Measurements from ENCODE around the gene PDZRN3.

DNA sequence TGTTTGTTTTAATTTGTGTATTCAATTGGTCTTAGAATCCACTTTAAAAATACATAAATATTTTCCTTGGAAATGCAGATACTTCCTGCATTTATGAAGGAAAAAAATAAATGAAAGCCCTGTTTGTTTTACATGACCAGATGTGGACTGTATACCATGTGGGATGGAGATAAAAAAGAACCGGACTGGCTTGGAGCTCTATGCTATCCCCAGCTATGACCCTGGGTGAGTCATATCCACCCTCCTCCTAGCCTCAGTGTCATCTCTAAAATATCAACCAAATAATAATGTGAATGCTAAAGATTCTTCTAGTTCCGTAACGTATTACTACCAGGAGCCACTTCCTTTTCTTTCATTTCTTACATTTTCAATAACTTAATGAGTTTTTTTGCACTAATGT is 44.5 kb upstream of the PDZRN3 start:
- TF ChIP-seq, protein P1, sequence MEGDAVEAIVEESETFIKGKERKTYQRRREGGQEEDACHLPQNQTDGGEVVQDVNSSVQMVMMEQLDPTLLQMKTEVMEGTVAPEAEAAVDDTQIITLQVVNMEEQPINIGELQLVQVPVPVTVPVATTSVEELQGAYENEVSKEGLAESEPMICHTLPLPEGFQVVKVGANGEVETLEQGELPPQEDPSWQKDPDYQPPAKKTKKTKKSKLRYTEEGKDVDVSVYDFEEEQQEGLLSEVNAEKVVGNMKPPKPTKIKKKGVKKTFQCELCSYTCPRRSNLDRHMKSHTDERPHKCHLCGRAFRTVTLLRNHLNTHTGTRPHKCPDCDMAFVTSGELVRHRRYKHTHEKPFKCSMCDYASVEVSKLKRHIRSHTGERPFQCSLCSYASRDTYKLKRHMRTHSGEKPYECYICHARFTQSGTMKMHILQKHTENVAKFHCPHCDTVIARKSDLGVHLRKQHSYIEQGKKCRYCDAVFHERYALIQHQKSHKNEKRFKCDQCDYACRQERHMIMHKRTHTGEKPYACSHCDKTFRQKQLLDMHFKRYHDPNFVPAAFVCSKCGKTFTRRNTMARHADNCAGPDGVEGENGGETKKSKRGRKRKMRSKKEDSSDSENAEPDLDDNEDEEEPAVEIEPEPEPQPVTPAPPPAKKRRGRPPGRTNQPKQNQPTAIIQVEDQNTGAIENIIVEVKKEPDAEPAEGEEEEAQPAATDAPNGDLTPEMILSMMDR (IDR thresholded peaks at IDR 0.05 in 2 of 3, conservative IDR thresholded peaks at IDR 0.05 in 1 of 3; ENCODE audit: borderline replicate concordance in 1 of 3, insufficient read depth in 1 of 3, low read depth in 2 of 3, low read length in 2 of 3) = no peak
- no peak for TF ChIP-seq POLR2A (IDR thresholded peaks at IDR 0.05; ENCODE audit: borderline replicate concordance, extremely low read depth, insufficient read depth, insufficient read length)

Measured in HCT116 (cell line).